Measurements from ENCODE around the gene LENG9.

DNA sequence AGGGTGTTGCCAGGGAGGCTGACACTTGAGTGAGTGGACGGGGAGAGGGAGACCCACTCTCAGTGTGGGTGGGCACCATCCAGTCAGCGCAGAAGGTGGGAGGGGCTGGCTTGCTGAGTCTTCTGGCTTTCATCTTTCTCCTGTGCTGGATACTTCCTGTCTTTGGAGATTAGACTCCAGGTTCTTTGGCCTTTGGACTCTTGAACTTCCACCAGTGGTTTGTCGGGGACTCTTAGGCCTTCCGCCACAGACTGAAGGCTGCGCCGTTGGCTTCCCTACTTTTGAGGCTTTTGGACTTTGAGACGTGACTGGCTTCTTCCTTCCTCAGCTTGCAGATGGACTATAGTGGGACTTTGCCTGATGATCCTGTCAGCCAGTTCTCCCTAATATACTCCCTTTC, 18.8 kb downstream of the LENG9 start:
- TF ChIP-seq JUNB (IDR thresholded peaks at IDR 0.05): no peak
- TF ChIP-seq CTCF (IDR thresholded peaks at IDR 0.05): no peak
- no peak for TF ChIP-seq PHF8 (IDR thresholded peaks at IDR 0.05; ENCODE audit: borderline replicate concordance, low read depth)
- TF ChIP-seq POLR2A (IDR thresholded peaks at IDR 0.05; ENCODE audit: low read length): no peak
- TF ChIP-seq POLR2AphosphoS2 (conservative IDR thresholded peaks at IDR 0.05; ENCODE audit: low read length): no peak
- TF ChIP-seq, protein P1, sequence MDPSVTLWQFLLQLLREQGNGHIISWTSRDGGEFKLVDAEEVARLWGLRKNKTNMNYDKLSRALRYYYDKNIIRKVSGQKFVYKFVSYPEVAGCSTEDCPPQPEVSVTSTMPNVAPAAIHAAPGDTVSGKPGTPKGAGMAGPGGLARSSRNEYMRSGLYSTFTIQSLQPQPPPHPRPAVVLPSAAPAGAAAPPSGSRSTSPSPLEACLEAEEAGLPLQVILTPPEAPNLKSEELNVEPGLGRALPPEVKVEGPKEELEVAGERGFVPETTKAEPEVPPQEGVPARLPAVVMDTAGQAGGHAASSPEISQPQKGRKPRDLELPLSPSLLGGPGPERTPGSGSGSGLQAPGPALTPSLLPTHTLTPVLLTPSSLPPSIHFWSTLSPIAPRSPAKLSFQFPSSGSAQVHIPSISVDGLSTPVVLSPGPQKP (IDR thresholded peaks at IDR 0.05; ENCODE audit: low read depth, low read length): no peak
- TF ChIP-seq RFX5 (IDR thresholded peaks at IDR 0.05): no peak
- TF ChIP-seq CHD4 (IDR thresholded peaks at IDR 0.05; ENCODE audit: borderline replicate concordance): no peak
- no peak for TF ChIP-seq BHLHE40 (IDR thresholded peaks at IDR 0.05; ENCODE audit: low read depth, low read length)
- TF ChIP-seq, protein P2, sequence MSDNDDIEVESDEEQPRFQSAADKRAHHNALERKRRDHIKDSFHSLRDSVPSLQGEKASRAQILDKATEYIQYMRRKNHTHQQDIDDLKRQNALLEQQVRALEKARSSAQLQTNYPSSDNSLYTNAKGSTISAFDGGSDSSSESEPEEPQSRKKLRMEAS (IDR thresholded peaks at IDR 0.05): no peak
- TF ChIP-seq RAD21 (conservative IDR thresholded peaks at IDR 0.05 in 1 of 2, IDR thresholded peaks at IDR 0.05 in 1 of 2): no peak
